ENCODE measurements around the gene TRAPPC11.
"Not testable (repeated sequence)": the region's sequence is repeated elsewhere in the genome, so short reads cannot be mapped to it uniquely, and the experiment has no call there.

Gene TRAPPC11

DNA sequence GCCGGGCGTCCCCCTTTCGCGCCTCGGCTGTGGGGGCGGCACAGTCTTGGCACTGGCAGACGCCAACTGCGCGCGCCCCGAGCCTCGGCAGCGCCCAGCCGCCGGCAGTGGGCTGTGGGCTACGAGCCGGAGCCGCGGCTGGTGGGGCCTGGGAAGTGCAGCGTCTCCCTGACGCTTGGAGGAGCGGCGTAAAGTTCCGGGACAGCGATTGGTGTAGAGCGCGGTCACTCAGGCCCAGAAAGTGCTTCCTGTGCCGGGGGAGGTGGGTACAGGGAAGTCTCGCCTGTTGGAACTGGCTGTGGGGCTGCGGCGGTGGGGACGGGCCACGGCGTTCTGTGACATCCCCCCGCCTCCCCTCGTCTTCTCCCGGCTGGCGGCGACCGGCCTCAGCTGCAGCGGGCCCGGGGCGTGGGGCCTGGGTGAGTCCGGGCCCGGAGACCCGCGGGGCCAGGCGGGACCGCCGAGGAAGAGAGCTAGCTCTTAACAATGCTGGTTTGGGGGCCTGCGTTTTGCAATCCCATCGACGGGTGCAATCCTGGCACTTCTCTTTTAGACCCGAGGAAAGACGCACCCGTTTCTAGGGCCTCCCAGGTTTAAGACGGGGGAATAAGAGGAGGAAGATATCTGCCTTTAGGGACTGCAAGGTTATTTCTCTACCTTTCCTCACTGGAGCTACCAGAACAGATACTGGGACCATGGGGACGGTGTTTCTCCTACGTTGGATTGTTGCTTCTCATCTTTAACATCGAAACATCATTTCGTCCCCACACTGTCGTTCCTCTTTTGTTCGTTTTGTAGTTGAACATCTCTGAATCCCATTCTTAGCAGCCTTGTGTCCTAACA, at the start of gene TRAPPC11, which contains the start of gene RWDD4:
TSS of gene TRAPPC11 (plus strand) at position 265 of the 843 bp plus-strand sequence. CDS start 4,575 bp downstream, outside the sequence.
TSS of gene RWDD4 (minus strand) at position 157 of the 843 bp plus-strand sequence. CDS start 233 bp downstream, outside the sequence.
- peak; percentile 96 for DNase-seq

DNA sequence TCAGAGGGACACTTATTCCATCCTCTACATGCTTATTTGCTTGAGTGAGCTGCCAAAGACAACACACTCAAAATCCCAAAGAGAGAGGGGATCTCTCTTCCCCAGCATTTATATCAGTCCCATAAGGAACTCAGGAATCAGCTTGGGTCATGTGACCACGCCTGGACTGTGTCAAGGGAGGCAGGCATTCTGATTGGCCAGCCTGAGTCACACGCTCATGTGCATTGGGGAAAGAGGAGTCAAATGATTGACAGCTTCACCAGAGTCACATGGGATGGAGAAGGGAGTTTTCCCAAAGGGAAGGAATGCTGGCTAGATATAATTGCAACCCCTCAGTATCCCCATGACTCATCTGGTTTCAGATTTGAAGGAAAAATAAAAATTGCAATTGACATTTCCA, 49.1 kb upstream of the TRAPPC11 start:
- no peak for DNase-seq

DNA sequence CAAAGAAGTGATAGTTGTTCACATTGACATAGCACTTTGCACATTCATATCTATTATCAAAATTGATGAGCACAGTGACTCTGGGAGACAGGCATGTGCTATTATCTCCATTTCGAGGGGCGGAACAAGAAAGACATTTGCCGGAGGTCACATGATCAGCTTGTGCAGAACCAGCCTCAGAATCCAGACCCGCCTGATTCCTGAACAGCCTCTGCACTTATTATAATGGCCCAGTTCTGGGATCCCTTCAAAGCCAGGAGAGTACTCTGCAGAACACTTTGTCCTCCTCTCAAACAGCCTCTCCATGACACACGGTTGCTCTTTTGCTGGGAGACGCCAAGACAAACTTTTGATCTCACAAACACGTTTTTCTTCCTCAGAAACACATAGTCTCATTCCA, 48.5 kb upstream of the TRAPPC11 start:
- no peak for DNase-seq

DNA sequence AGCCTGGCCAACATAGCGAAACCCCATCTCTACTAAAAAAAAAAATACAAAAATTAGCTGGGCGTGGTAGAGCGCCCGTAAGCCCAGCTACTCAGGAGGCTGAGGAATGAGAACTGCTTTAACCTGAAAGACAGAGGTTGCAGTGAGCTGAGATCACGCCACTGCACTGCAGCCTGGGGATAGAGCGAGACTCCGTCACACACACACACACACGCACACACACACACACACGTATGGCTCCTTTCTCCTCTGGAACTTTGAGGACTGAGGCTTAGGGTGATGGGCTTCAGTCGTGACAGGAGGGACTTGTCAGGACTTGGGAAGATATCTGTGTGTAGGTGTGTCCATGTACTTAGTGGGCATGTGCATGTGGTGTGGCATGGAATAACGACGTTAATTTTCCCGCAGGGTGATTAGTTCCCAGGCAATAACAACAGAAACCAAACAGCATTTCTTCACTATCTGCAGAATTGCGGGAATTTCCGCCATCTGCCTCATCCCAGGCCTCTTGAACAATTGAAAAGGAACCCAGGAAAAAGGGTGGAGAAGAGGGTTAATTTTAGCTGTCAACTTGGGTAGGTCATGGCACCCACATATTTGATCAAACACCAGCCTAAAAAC, 47.8 kb upstream of the TRAPPC11 start:
- DNase-seq: no peak

DNA sequence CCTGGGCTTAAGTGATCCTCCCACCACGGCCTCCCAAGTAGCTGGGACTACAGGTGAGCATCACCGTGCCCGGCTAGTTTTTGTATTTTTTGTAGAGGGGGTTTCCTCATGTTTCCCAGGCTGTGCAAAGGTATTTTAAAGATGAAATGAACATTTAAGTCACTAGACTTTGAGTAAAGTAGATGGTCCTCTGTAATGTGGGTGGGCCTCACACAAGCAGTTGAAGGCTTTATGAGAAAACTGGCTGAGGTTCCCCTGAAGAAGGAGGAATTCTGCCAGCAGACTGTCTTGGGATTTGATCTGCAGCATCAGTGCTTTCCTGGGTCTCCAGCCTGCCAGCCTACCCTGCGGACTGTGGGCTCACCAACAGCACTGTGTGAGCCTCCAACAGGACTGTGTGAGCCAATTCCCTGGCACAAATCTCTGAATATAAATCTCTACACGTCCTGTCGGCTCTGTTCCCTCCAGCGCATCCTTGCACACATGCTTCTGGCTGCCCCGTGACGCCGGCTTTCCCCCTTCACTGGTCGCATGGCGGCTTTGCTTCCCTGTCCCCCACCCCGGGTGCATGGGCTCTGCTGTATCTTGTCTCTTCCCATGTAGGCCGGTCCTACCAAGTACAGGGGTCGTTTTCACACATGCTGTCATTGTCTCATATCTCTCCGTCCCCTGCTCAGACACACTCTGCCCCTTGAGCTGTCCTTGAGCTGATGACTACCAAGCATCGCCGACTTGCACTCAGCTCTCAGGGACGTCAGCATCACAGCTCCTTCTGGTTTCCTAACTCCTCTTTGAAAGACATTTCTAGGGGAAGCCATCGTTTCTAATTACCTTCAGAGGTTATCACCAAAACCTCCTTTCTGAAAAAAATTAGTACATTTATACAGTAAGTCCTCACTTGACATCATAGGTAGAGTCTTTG, 46.5 kb upstream of the TRAPPC11 start:
- DNase-seq: no peak

DNA sequence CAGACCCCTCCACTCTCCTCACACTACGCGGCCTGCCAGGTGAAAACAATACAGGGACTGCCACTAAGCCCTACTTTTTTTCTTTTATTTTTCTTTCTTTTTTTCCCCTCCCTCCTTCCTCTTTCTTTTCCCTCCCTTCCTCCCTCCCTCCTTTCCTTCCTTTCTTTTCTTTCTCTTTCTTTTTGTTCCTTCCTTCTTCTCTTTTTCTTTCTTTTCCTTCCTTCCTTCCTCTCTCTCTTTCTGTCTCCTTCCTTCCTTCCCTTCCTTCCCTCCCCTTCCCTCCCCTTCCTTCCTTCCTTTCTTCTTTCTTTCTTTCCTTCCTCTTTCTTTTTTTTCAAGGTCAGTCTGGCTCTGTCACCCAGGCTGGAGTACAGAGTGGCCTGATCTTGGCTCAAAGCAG, 42.0 kb upstream of the TRAPPC11 start:
- no peak for DNase-seq

DNA sequence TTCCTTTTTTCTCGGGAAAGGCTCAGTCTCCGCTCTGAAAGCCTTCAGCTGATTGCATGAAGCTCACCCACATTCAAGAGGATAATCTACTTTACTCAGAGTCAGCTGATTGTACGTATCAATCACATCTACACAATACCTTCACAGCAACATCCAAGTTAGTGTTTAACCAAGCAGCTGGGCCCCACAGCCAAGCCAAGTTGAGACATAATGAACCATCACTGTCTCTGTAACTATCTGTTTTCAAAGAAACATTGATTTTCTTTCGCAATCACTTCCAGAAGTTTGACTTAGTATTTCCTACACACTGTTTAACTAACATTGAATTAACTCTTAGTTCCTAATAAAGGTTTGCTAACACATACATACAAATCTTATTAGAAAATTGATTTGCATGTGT, 40.4 kb upstream of the TRAPPC11 start:
- no peak for DNase-seq

DNA sequence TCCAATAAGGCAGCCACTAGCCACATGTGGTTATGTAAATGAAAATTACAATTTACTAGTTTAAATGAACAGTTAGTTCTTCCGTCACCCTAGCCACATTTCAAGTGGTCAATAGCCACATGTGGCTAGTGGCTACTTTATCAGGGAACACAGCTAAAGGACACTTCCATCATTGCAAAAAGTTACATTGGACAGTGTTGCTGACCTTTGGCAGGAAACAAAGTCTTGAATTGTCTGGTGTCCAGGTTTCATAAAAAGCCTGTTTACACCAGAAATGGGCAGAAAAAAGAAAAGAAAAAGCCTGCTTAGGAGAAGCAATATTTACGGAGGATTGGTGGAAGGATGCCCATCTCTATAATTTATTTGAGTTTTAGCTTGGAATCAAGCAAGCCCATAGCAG, 38.7 kb upstream of the TRAPPC11 start:
- DNase-seq: no peak

DNA sequence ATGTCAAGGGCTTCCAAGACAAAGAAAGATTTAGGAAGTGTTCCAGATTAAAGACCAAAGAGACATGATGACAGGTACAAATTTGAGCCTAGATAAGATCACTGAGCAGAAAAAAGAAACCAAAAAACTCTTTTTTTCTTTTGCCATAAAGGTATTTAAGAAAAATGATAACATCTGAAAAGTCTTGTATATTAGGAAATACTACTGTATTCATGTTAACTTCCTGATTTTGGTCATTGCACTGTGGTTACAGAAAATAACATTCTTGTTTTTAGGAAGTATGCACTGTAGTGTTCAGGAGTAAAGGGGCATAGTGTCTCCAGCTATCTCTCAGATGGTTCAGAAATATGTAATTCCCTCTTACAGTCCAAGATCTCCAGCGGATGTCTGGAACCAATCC, 37.2 kb upstream of the TRAPPC11 start:
- DNase-seq: no peak

DNA sequence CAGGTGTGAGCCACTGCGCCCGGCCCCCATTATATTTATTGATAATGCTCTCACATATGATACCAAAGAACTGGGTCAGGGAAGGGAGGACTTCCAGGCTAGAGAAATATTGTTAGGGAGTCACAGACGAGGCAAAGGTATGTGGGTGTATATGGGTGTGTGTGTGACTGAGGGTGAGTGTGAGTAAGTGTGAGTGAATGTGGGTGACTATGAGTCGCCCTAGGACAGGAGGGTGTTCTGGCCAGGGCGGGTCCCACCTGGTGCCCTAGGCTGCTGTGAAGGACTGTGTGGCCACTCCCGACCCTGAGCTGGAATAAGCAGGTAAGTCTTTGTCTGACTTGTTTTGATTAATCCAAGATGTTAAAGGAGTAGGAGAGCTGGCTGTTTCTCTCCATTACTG, 34.5 kb upstream of the TRAPPC11 start:
- no peak for DNase-seq

DNA sequence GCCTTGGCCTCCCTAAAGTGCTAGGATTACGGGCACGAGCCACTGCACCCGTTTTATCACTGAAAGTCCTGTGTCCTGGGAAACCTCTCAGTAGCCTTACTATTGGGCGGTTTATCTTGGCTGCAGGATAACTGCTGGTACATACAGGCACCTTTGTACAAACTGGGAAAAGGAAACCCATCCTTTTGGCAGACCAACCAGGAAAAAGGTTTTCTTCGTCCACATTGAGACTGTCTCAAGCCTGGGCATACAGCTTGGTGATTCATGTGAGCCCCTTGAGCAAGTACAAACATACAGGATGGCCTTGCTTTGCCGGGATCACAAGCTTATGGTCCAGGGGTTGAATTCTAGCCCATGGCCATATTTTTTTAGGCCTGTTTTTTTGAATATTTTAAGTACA, 32.9 kb upstream of the TRAPPC11 start:
- no peak for DNase-seq

DNA sequence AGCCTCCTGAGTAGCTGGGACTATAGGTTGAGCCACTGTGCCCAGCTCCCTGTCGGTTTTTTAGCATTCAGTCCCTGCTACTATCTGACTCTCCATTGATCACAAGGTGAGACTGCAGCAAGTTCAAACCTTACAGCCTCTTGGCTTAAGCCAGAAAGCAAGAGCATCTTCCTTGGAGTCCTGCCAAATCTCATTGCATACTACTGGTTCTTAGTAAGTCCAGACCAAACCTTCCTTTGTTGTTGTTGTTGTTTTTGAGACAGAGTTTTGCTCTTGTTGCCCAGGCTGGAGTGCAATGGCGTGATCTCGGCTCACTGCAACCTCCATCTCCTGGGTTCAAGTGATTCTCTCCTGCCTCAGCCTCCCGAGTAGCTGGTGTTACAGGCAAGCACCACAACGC, 31.8 kb upstream of the TRAPPC11 start:
- not testable (repeated sequence) for DNase-seq

DNA sequence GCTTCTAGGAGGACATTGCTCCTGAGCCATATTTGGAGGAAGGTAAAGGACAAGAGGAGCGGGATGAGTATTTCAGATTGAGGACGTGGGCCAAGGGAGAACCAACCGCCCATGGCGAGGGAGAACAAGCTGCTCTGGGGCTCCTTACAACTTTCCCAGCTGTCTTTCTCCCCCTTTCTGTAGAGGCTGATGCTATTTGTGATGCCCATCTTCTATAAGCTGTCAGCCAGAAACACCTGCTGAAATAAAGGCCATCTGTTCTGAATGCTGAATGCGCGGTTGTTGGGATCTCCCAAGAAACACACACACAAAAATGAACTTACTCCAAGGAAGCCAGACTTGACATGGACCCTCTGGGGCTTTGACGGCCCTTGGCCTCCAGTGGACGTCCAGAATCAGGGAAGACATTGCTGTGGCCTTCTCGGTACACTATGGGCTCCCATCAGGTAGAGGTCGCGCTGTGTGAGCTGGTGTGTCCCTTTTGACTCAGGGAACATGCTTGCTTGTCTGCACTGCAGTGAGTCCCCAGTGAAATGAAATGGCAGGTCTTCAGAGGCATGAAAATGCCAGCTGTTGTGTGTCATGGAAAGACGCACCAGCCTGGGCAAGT, 31.0 kb upstream of the TRAPPC11 start:
- DNase-seq: no peak

DNA sequence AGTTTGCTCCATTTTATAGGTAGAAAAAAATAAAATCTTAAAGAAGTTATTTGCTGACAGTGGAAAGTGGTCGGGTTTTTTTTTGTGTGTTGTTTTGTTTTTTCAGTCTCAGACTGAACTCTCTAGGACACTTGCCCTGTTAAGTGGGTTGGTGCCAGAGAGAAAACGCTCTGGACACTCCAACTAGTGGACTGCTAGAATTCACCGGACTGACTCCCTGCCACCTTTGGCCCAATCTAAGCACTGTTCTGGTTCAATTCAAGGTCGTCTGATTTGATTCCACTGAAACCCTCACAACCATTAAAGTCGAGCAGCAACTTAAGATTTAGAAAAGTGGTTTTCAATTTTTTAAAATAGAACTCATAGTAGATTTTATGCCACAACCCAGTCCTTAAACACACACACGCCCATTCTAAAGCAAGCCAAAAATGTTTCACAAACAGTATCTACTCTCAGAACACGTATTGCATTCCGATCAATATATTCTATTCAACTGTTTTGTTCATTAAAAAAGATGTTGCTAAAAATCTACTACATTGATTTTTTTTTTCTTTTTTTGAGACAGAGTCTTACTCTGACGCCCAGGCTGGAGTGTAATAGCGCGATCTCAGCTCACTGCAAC, 27.4 kb upstream of the TRAPPC11 start:
- DNase-seq: no peak

DNA sequence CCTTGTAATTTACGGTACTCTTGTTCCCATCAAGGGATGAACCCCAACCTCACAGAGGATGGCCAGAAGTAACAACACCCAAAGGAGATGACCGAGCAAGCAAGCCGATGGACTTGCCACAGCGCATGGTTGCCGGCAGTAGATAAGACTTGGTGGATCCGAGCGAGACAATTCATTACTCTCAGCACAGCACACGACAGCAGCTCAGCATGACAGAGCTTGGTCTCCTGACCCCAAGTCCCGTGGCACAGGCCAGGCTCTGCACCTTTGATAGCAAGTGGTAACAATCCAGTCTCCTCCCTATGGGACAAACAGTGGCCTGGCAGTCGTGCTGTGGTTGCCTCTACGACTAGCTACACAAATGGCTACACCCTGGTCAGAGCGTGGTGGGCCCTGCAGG, 26.4 kb upstream of the TRAPPC11 start:
- DNase-seq: no peak

DNA sequence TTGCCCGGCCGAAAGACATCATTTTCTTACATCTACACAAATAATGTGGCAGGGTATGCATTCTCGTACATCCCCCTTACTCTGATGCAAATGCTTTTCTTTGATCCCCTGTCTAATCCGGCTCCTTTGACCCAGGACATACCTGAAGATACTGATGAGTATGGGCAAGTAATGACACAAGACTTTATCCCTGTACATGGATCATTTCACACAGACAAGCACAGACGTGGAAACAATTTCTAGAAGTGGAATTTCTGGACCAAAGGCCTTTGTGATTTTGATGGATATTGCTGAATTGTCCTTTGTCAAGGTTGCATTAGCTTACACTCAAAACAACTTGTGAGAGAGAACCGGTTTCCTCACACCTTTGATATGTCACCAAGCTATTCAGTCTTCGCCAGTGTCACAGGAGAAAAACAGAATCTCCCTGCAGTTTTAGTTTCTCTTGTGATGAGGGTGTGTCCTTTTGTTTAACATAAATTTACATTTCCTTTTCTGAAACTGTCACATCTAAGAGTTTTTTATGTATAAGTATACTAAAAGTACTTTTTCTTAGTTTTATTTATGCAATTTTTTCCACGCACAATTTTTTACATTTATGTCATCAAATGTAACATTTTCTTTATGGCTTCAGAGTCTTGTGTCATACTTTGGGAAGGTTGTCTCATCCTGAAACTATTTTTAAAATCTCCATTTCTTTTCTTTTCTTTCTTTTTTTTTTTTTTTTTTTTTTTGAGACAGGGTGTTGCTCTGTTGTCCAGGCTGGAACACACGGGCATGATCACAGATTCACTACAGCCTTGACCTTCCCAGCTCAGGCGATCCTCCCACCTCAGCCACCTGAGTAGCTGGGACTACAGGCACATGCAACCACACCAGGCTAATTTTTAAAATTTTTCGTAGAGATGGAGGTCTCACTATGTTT, 25.4 kb upstream of the TRAPPC11 start:
- no peak for DNase-seq

DNA sequence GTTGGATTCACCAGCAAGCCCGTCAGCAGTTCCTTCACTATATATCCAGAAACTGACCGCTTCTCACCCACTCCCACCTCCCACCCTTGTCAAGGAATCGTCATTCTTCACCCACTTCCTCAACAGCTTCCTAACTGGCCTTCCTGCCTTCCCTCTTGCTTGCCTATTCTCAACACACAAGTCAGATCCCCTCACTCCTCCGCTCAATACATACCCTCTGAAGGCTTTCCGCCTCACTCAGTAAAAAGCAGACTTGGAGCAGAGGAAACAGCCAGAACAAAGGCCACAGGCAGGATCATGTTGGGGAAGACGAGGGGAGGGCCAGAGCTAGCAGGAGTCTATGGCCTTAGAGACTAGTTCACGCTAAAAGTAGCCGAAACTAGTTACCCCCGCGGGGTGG, 23.8 kb upstream of the TRAPPC11 start:
- no peak for DNase-seq

DNA sequence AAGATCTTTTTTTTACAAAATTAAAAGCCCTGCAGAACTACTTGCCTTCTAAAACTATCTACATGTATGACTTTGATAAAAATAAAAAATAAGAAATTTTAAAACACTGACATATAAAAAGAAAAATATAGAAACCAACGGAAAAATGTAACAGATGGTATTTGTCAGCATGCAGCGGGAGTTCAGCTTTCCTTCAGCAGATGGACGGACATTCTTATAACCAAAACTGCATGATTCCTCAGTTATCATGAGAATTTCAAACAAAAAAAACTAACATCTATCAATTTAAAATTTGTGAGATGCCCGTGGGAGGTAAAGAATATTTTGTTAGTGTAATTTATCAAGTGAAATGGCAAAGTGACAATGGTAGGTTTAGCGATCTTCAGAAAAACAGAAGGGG, 23.4 kb upstream of the TRAPPC11 start:
- DNase-seq: no peak

DNA sequence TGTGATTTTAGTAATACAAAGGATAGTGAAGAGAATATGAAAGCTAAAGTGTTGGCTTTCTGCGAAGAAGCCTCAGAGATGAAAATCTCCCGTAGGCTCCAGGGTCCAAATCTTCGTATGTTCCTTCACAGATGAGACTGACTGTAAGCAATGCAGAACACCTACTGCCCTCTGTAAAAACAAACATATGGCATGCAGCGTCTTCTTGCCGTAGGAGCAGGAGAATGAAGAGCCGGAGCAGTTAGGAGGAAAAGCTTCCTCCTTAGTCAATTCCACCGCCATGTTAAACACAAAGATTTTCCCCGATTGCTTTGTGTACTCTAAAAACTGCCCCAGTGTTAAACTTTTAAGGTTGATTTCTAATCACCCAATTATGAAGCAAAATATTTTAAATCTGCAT, 22.6 kb upstream of the TRAPPC11 start:
- no peak for DNase-seq

DNA sequence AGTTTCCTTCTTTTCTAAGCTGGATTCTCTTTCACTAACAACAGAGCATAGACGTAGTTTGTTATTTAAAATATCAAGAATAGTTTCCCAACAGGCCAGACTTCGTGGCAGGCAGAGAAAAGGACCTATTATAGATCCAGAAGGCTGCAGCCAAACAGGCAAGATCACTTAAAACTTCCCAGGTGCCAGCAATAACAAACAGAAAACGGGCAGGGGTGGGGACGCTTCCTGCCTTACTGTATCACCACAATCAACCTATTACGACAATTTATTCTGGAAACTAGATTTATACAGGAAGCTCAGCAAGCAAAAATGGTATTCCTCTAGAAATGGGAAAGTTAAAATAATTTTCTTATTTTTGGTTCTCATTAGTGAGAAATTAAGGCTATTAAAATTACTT, 22.2 kb upstream of the TRAPPC11 start:
- DNase-seq: no peak

DNA sequence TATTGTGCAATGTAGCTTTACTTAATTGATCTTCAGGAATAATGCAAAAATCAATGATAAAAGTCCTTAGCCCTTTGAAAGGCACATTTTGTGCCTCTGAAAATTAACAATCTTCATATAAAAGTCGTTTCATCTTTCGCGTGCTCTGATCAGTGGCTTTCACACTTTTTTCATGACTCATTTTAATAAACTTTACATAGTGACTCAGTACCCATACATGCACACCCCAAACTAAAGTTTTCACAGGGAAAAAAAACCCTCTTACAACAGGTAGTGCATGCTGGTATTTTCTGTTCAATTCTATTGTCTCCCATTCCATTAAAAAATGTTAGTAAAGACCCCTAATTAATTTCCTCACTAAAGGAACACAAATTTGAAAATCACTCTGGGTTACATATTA, 21.6 kb upstream of the TRAPPC11 start:
- no peak for DNase-seq

Measured in stimulated activated CD4-positive, alpha-beta T cell treated with anti-CD3 and anti-CD28 coated beads, Interleukin-1b, Interleukin-23, amount 100 ng/mL, for 48 hours (primary cell).